Body of pancreas (tissue), 4 donors: ENCODE measurements around the gene BACH2.

Experiments used
- CTCF ChIP-seq, 7 experiments: fragments of 450-650 bp in 4 of 7; fragments of 200-600 bp in 3 of 7; sonication (generic) in 3 of 7; IDR thresholded peaks; one replicate each; pipeline ENCODE4 v1.5.1; 2016 to 2019; ENCODE audit warnings: antibody characterized with exemption in 7 of 7
- POLR2A ChIP-seq, 3 donors: fragments of 450-650 bp; IDR thresholded peaks; one replicate each; pipeline ENCODE4 v1.6.1; 2016; ENCODE audit warnings: antibody characterized with exemption in 3 of 3, mild to moderate bottlenecking in 2 of 3

- TF ChIP-seq CTCF (IDR thresholded peaks at IDR 0.05), result no peak
- no peak for TF ChIP-seq POLR2A (IDR thresholded peaks at IDR 0.05)
Observed at GRCh38 chr6:90233994-90234393, 62.6 kb downstream of the BACH2 start.
